Measurements from ENCODE around the gene RBM48.

DNA sequence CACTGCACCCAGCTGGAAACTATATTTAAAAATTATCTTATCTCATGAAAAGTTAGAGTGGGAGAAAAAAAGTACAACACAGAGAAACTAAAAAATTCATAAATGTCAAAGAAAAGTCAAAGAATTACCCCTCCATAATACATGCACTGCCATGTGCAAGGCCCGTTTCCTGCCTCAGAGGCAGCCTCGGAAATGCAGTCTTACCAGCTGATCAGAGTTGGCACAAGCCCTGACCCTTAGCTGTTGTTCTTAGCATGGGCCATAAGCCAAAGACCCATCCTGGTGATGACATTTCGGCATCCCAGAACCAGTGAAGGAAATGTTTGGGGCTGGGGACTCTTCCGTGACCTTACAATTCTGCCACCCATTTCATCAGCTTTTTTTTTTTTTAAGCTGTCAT lies 21.6 kb downstream of the RBM48 start:
- TF ChIP-seq, protein P1, sequence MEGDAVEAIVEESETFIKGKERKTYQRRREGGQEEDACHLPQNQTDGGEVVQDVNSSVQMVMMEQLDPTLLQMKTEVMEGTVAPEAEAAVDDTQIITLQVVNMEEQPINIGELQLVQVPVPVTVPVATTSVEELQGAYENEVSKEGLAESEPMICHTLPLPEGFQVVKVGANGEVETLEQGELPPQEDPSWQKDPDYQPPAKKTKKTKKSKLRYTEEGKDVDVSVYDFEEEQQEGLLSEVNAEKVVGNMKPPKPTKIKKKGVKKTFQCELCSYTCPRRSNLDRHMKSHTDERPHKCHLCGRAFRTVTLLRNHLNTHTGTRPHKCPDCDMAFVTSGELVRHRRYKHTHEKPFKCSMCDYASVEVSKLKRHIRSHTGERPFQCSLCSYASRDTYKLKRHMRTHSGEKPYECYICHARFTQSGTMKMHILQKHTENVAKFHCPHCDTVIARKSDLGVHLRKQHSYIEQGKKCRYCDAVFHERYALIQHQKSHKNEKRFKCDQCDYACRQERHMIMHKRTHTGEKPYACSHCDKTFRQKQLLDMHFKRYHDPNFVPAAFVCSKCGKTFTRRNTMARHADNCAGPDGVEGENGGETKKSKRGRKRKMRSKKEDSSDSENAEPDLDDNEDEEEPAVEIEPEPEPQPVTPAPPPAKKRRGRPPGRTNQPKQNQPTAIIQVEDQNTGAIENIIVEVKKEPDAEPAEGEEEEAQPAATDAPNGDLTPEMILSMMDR (IDR thresholded peaks at IDR 0.05 in 2 of 3, conservative IDR thresholded peaks at IDR 0.05 in 1 of 3; ENCODE audit: borderline replicate concordance in 1 of 3, insufficient read depth in 1 of 3, low read depth in 2 of 3, low read length in 2 of 3): no peak
- no peak for TF ChIP-seq EZH2phosphoT487 (IDR thresholded peaks at IDR 0.05; ENCODE audit: borderline replicate concordance)
- TF ChIP-seq EZH2 (IDR thresholded peaks at IDR 0.05): no peak
- no peak for TF ChIP-seq SIN3A (IDR thresholded peaks at IDR 0.05; ENCODE audit: low read depth)
- no peak for TF ChIP-seq SP1 (IDR thresholded peaks at IDR 0.05; ENCODE audit: low read depth)
- no peak for TF ChIP-seq POLR2A (IDR thresholded peaks at IDR 0.05; ENCODE audit: borderline replicate concordance, extremely low read depth, insufficient read depth, insufficient read length)
- no peak for TF ChIP-seq POLR2AphosphoS5 (IDR thresholded peaks at IDR 0.05; ENCODE audit: low read depth, low read length)
- TF ChIP-seq YY1 (IDR thresholded peaks at IDR 0.05; ENCODE audit: extremely low read depth, insufficient replicate concordance, low read depth, low read length): no peak
- no peak for TF ChIP-seq ATF3 (IDR thresholded peaks at IDR 0.05)
- no peak for TF ChIP-seq REST (IDR thresholded peaks at IDR 0.05; ENCODE audit: low read depth)
- no peak for TF ChIP-seq RAD21 (IDR thresholded peaks at IDR 0.05; ENCODE audit: low read depth)

Measured in HCT116 (cell line).